OCI-LY1 (cell line): ENCODE measurements around the gene ANKDD1A.

Experiments used
- H2AFZ ChIP-seq: fragments of 200-600 bp; sonication (generic), shearing (Covaris generic); 2 replicates; pipeline ENCODE4 v1.6.0; 2014; ENCODE audit warnings: antibody characterized with exemption, mild to moderate bottlenecking, low read length
- H3F3A ChIP-seq: fragments of 200-600 bp; sonication (generic), shearing (Covaris generic); 2 replicates; pipeline ENCODE4 v1.6.0; 2014; ENCODE audit warnings: mild to moderate bottlenecking, antibody characterized with exemption, low read length, moderate library complexity; ENCODE audit not compliant: insufficient read depth
- H3K27ac ChIP-seq: fragments of 200-600 bp; sonication (generic); 2 replicates; pipeline ENCODE4 v1.5.1; 2014; ENCODE audit warnings: low read length, mixed run types, mild to moderate bottlenecking, low read depth; ENCODE audit not compliant: poor library complexity, severe bottlenecking
- H3K27me3 ChIP-seq: fragments of 200-600 bp; sonication (generic); 2 replicates; pipeline ENCODE4 v1.6.0; 2014; ENCODE audit warnings: antibody characterized with exemption, mild to moderate bottlenecking, low read length, moderate library complexity; ENCODE audit not compliant: insufficient read depth
- H3K36me3 ChIP-seq: fragments of 200-600 bp; sonication (generic); 2 replicates; pipeline ENCODE4 v1.6.1; 2014; ENCODE audit warnings: mild to moderate bottlenecking, antibody characterized with exemption, low read length, moderate library complexity, mixed read lengths; ENCODE audit not compliant: insufficient read depth
- H3K4me1 ChIP-seq: fragments of 200-600 bp; sonication (generic); 2 replicates; pipeline ENCODE4 v1.5.1; 2014; ENCODE audit warnings: mild to moderate bottlenecking, low read length, moderate library complexity; ENCODE audit not compliant: insufficient read depth, severe bottlenecking
- H3K4me2 ChIP-seq: fragments of 200-600 bp; sonication (generic), shearing (Covaris generic); 2 replicates; pipeline ENCODE4 v1.6.1; 2014; ENCODE audit warnings: low read length
- H3K4me3 ChIP-seq: fragments of 200-600 bp; sonication (generic); 2 replicates; pipeline ENCODE4 v1.5.1; 2014; ENCODE audit warnings: low read length, low read depth, mild to moderate bottlenecking, mixed read lengths; ENCODE audit not compliant: poor library complexity, severe bottlenecking
- H3K79me2 ChIP-seq: fragments of 200-600 bp; shearing (Covaris generic); 2 replicates; pipeline ENCODE4 v1.6.1; 2016; ENCODE audit warnings: mixed run types, low read length, mixed read lengths; ENCODE audit not compliant: insufficient read depth
- H3K9ac ChIP-seq: fragments of 200-600 bp; sonication (generic), shearing (Covaris generic); 2 replicates; pipeline ENCODE4 v1.6.1; 2014; ENCODE audit warnings: mild to moderate bottlenecking, low read length, mixed read lengths
- H3K9me2 ChIP-seq: fragments of 200-600 bp; sonication (generic), shearing (Covaris generic); 2 replicates; pipeline ENCODE4 v1.6.1; 2014; ENCODE audit warnings: low read depth, mild to moderate bottlenecking, low read length, mixed read lengths
- H3K9me3 ChIP-seq: fragments of 200-600 bp; shearing (Covaris generic); 2 replicates; pipeline ENCODE4 v1.6.1; 2014; ENCODE audit warnings: low read length, mixed read lengths
- H4K20me1 ChIP-seq: fragments of 200-600 bp; sonication (generic), shearing (Covaris generic); 2 replicates; pipeline ENCODE4 v1.6.0; 2016; ENCODE audit warnings: mild to moderate bottlenecking, low read length; ENCODE audit not compliant: insufficient read depth
- CTCF ChIP-seq: fragments of 200-600 bp; sonication (generic), shearing (Covaris generic); IDR thresholded peaks from 2 replicates; pipeline ENCODE4 v1.5.1; 2017; ENCODE audit warnings: mild to moderate bottlenecking, antibody characterized with exemption, low read length, moderate library complexity, mixed read lengths
- EZH2 ChIP-seq: fragments of 200-600 bp; sonication (generic), shearing (Covaris generic); IDR thresholded peaks from 2 replicates; pipeline ENCODE4 v1.8.0; 2017; ENCODE audit warnings: borderline replicate concordance, mixed run types, mild to moderate bottlenecking, antibody characterized with exemption, low read length, moderate library complexity, mixed read lengths

The ANKDD1A gene

DNA sequence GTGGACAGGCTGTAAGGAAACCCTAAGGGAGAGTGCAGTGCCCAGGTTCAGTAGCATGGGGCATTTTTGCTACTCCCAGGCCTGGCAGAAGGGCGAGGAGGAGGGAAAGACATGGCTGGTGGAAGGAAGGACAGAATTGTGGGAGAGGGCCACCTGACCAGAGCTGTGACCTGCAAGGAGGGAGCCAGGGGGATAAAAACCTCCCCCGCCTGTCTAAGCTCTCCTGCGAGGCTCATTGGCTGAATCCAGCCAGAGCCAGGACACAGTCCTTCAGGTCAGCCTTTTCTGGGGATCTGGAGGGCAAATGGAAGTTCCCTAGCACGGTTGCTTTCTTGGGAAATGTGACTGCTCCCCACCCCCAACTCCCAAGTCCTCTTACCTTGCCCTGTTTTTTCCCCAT lies 13.3 kb upstream of the ANKDD1A start:
- no peak overlapping the region for H3K4me3 ChIP-seq
- no peaks in the 10 kb centered on the region for H3K9me2 ChIP-seq
- H3K27me3 ChIP-seq = no peaks in the 10 kb centered on the region
- H3K4me2 ChIP-seq = no peak overlapping the region
- no peak overlapping the region for H2AFZ ChIP-seq
- TF ChIP-seq CTCF = no peak
- no peak for TF ChIP-seq EZH2
- H3K9ac ChIP-seq = no peak overlapping the region
- H3K79me2 ChIP-seq = no peaks in the 10 kb centered on the region
- no peaks in the 10 kb centered on the region for H3K36me3 ChIP-seq
- no peaks in the 10 kb centered on the region for H4K20me1 ChIP-seq
- H3K27ac ChIP-seq = no peak overlapping the region
- H3K9me3 ChIP-seq = 0 out of 2 replicates have a peak, but pooled peaks cover 5% of the 10 kb centered on the region
- no peaks in the 10 kb centered on the region for H3F3A ChIP-seq
- peaks cover 34% of the 10 kb centered on the region for H3K4me1 ChIP-seq

DNA sequence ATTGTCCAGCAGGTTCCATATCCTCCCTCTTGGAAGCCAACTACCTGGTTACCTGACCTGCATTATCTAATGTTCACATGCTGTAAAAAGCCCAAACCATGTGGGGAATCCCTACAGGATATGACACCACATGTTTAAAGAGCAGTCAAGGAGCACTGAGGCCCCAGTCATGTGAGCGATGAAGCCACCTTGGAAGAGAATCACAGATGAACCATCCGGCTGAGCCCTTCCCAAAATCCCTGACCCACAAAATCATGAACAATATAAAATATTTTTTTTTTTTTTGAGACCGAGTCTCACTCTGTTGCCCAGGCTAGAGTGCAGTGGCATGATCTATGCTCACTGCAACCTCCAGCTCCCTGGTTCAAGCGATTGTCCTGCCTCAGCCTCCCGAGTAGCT lies 10.6 kb upstream of the ANKDD1A start:
- Histone ChIP-seq H3K9ac (no peak overlapping the region), H3K9me3 (0 out of 2 replicates have a peak, but pooled peaks cover 5% of the 10 kb centered on the region), H3K9me2 (no peaks in the 10 kb centered on the region), H2AFZ (no peak overlapping the region), H3K27ac (no peak overlapping the region), H3K4me3 (no peak overlapping the region), H3F3A (no peaks in the 10 kb centered on the region), H3K4me2 (no peak overlapping the region), H3K4me1 (peaks cover 22% of the 10 kb centered on the region), H3K79me2 (no peaks in the 10 kb centered on the region), H3K27me3 (no peaks in the 10 kb centered on the region), H4K20me1 (no peaks in the 10 kb centered on the region), H3K36me3 (no peaks in the 10 kb centered on the region)
- TF ChIP-seq EZH2 = no peak
- TF ChIP-seq CTCF = no peak

GRCh38 chr15:64901914-64902313 lies 9.8 kb upstream of the ANKDD1A start:
- H3K4me1 ChIP-seq = peaks cover 15% of the 10 kb centered on the region
- TF ChIP-seq EZH2 (no peak), CTCF (no peak)
- 0 out of 2 replicates have a peak, but pooled peaks cover 5% of the 10 kb centered on the region for H3K9me3 ChIP-seq
- H3F3A ChIP-seq = no peaks in the 10 kb centered on the region
- H3K27me3 ChIP-seq = no peaks in the 10 kb centered on the region
- H4K20me1 ChIP-seq = no peaks in the 10 kb centered on the region
- no peak overlapping the region for H3K27ac ChIP-seq
- H3K9me2 ChIP-seq = no peaks in the 10 kb centered on the region
- no peaks in the 10 kb centered on the region for H3K36me3 ChIP-seq
- no peaks in the 10 kb centered on the region for H3K79me2 ChIP-seq
- H3K4me3 ChIP-seq = no peak overlapping the region
- H3K9ac ChIP-seq = no peak overlapping the region
- H3K4me2 ChIP-seq = no peak overlapping the region
- H2AFZ ChIP-seq = no peak overlapping the region
